ENCODE measurements around the gene GLRA2.

Gene GLRA2

GRCh38 chrX:14509325-14510057 lies 19.8 kb upstream of the GLRA2 start:
- no peaks in the 10 kb centered on the region for H3K36me3 ChIP-seq
- H3K27ac ChIP-seq = no peak overlapping the region
- TF ChIP-seq CTCF (IDR thresholded peaks at IDR 0.05) = no peak
- H3K9me3 ChIP-seq = no peaks in the 10 kb centered on the region
- no peaks in the 10 kb centered on the region for H3K27me3 ChIP-seq
- H3K4me1 ChIP-seq (ENCODE audit: control insufficient read depth in 1 of 2, insufficient read depth in 1 of 2, low read depth in 1 of 2, low read length in 1 of 2) = no peaks in the 10 kb centered on the region
- H3K4me3 ChIP-seq (ENCODE audit: low read depth in 1 of 2, low read length in 1 of 2) = no peak overlapping the region

- H3K27ac ChIP-seq = no peak overlapping the region
- peaks cover 18% of the 10 kb centered on the region for H3K27me3 ChIP-seq
These were observed 577 bp upstream of the GLRA2 start for GRCh38 chrX:14528629-14529289.

GRCh38 chrX:14533867-14534266 lies 4.5 kb downstream of the GLRA2 start:
- no peak overlapping the region for H3K4me3 ChIP-seq (ENCODE audit: low read depth in 1 of 2, low read length in 1 of 2)
- no peak for TF ChIP-seq CTCF (IDR thresholded peaks at IDR 0.05)

More at GRCh38 chrX:14528629-14529289, 577 bp upstream of the GLRA2 start:
- no peak overlapping the region for H3K4me3 ChIP-seq (ENCODE audit: low read depth in 1 of 2, low read length in 1 of 2)
- TF ChIP-seq CTCF (IDR thresholded peaks at IDR 0.05) = no peak
- H3K36me3 ChIP-seq = no peaks in the 10 kb centered on the region
- no peaks in the 10 kb centered on the region for H3K9me3 ChIP-seq
- H3K4me1 ChIP-seq (ENCODE audit: control insufficient read depth in 1 of 2, insufficient read depth in 1 of 2, low read depth in 1 of 2, low read length in 1 of 2) = no peaks in the 10 kb centered on the region

GRCh38 chrX:14546190-14546589 lies 16.9 kb downstream of the GLRA2 start:
- no peaks in the 10 kb centered on the region for H3K27me3 ChIP-seq
- no peak overlapping the region for H3K27ac ChIP-seq
- no peak for TF ChIP-seq CTCF (IDR thresholded peaks at IDR 0.05)
- H3K36me3 ChIP-seq = no peaks in the 10 kb centered on the region
- H3K9me3 ChIP-seq = no peaks in the 10 kb centered on the region
- H3K4me1 ChIP-seq (ENCODE audit: control insufficient read depth in 1 of 2, insufficient read depth in 1 of 2, low read depth in 1 of 2, low read length in 1 of 2) = no peaks in the 10 kb centered on the region
- no peak overlapping the region for H3K4me3 ChIP-seq (ENCODE audit: low read depth in 1 of 2, low read length in 1 of 2)

More at GRCh38 chrX:14533867-14534266, 4.5 kb downstream of the GLRA2 start:
- H3K27me3 ChIP-seq = peaks cover 15% of the 10 kb centered on the region
- no peaks in the 10 kb centered on the region for H3K9me3 ChIP-seq
- H3K36me3 ChIP-seq = no peaks in the 10 kb centered on the region
- H3K4me1 ChIP-seq (ENCODE audit: control insufficient read depth in 1 of 2, insufficient read depth in 1 of 2, low read depth in 1 of 2, low read length in 1 of 2) = no peaks in the 10 kb centered on the region
- H3K27ac ChIP-seq = no peak overlapping the region

GRCh38 chrX:14554131-14554715 lies 24.9 kb downstream of the GLRA2 start:
- Histone ChIP-seq H3K9me3 (no peaks in the 10 kb centered on the region), H3K27me3 (no peaks in the 10 kb centered on the region), H3K36me3 (no peaks in the 10 kb centered on the region), H3K27ac (no peak overlapping the region), H3K4me3 (ENCODE audit: low read depth in 1 of 2, low read length in 1 of 2) (no peak overlapping the region), H3K4me1 (ENCODE audit: control insufficient read depth in 1 of 2, insufficient read depth in 1 of 2, low read depth in 1 of 2, low read length in 1 of 2) (no peaks in the 10 kb centered on the region)
- TF ChIP-seq CTCF (IDR thresholded peaks at IDR 0.05) = no peak

All from neutrophil (primary cell).